Umbilical cord (tissue), 2 donors: Measurements from ENCODE around the gene RAB3A. TPM values are rescaled to one million over a fixed set of nuclear protein-coding genes. Genes with fewer than 3 reads are reported as not detected.

ENCODE experiments used
- DNase-seq: peaks from one replicate; pipeline ENCODE4 v3.0.0-alpha.2; 2015; ENCODE audit warnings: low spot score
- total RNA-seq: library from RNA; depleted of rRNA; stranded (reverse); fragments of >200 nt; gene quantifications from one replicate; pipeline ENCODE4 v1.2.3, GENCODE V29; 2014; ENCODE audit warnings: low replicate concordance; ENCODE audit not compliant: insufficient read depth

The RAB3A gene
- total RNA-seq, 1 donor from 2014 or later = not detected

DNA sequence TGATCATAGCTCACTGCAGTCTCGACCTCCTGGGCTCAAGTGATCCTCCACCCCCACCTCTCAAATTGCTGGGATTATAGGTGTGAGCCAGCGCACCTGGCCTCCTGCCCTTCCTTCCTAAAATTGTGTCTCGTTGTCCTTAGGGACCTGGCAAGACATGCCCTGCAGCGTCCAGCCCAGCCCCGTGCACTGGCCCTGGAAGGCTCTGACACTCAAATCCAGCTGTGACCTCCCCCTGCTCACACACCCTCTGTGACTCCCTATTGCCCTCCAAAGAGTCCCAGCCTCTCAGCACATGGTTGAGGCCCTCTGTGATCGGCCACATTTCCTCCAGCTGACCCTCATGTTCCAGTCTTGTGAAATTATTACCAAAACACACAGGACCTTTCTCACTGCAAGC is 5.9 kb downstream of the RAB3A start:
- no peak for DNase-seq

DNA sequence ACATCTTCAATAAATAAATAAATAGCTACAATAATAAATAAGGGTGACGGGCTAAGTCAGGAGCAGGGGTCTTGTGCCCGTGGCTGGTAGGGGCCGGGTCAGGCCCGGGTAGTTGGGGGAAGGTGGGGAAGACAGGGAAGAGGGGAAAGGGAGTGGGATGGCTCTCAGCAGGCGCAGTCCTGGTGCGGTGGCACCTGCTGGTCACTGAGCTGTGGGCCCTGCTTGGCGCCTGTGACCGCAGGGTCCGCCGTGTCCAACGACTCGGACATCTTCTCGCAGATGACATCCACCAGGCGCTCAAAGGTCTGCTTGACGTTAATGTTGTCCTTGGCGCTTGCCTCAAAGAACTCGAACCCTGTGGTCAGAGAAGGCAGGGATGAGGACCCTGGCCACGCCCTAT is 6.5 kb downstream of the RAB3A start:
- DNase-seq = no peak

GRCh38 chr19:18196511-18196845 is 7.4 kb downstream of the RAB3A start:
- no peak for DNase-seq

GRCh38 chr19:18194554-18195238 is 9.1 kb downstream of the RAB3A start:
- no peak for DNase-seq

- DNase-seq = no peak
Observed at GRCh38 chr19:18194181-18194530, 9.7 kb downstream of the RAB3A start.

DNA sequence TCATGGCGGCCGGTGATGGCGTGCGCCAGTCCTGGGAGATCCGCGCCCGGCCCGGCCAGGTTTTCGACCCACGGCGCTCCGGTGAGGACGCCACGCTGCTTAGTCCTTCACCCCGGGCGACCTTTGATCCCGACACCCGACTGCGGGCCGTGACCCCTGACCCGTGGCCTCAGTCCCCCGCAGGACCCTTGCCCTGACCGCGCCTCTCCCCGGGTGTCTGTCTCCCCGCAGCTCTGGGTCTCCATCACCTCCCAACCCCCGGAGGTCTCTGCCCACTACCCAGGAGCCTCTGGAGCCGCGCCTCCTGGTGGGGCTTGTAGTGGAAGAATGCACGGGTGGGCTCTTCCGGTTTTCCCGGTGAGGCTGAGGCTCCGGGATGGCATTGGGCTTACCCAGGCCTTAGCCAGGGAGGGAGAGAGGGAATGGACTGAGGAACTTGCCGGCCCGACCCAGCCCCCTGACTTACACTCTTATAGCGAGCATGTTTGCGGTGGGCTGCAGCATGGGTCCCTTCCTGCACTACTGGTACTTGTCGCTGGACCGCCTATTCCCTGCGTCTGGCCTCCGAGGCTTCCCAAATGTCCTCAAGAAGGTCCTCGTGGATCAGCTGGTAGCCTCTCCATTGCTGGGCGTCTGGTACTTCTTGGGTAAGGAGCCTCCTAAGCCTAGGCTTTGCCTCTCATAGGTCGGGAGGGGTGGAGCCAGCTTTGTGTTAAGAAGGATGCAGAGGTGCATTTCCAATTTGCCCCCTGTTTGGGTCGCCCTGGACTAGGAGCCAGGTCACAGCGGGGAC is 10.3 kb downstream of the RAB3A start:
- no peak for DNase-seq

DNA sequence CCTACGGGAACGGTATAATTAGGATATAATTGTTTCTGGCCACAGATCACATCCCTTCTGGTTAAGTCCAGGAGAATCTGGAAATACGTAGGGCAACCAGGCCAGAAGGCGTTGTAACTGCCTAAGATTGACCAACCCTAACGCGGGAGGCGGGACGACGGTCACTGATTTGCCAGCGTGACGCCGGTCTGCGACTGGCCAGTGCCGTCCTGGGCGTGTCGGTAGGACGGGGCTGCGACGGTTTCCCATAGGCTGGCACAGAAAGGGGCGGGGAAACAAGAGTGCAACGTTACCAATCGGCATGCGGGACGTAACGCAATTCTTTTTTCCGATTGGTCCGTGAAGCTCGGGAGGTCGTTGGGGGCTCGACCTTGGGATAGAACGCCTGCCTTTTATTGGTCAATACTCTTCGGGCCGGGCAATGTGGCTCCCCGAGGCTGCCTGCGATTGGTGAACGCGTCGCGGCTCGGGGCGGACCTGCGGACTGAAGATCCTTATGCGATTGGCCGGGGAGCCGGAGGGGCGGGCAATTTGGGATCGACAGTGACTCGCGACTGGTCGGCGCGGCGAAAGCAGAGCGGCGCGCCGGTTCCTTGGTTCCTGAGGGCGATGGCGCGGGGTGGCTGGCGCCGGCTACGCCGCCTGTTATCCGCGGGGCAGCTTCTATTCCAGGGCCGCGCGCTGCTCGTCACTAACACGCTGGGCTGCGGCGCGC is 11.0 kb downstream of the RAB3A start, which contains the start of gene MPV17L2:
TSS of gene MPV17L2 (plus strand) at position 546 of the 715 bp plus-strand sequence. CDS start at position 610, 64 bp downstream.
- peak; percentile 100 for DNase-seq

- no peak for DNase-seq
Observed at GRCh38 chr19:18191640-18192062, 12.2 kb downstream of the RAB3A start.

DNA sequence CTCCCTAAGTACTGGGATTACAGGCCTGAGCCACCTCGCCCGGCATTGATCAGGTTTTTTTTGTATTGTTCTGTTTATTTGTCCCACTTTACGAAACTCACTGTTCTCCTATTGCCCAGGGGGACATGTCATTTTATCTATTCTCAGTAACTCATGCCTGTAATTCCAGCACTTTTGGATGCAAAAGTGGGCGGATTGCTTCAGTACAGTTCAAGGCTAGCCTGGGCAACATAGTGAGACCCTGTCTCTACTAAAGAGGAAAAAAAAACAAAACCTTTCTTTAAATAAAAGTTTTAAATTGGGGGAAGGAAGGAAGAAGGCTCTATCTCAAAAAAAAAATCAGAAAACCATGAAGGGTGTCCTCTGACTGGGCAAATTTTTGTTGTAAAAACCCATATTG is 13.6 kb downstream of the RAB3A start:
- no peak for DNase-seq

DNA sequence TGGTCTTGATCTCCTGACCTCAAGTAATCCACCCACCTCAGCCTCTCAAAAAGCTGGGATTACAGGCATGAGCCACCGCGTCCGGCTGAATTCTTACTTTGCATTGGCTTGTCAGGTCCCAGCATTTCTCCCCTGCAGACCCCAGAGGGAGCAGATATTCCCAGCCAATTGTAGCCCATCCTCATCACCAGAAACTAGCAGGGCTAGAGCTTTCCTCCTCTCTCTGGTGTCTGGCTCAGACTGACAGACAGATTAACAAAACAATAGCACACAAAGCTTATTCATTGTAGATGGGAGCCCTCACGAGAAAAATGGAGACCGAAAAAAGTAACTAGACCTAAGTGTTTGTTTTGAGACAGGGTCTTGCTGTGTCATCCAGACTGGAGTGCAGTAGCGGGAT is 18.3 kb downstream of the RAB3A start:
- no peak for DNase-seq

DNA sequence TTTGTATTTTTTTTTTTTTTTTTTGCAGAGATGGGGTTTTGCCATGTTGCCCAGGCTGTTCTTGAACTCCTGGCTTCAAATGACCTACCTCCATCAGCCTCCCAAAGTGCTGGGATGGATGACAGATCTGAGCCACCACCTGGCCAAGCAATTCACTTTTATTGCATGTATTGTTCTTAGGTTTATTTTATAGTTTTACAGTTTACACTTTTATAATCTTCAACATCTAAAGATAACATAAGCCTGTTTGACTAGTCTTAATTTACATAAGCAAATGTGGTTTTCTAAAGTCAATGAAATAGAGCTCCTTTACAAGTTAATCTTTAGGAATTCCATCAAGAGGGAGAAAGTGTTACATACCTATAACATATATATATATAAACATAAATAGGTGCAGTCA is 20.3 kb downstream of the RAB3A start:
- no peak for DNase-seq

DNA sequence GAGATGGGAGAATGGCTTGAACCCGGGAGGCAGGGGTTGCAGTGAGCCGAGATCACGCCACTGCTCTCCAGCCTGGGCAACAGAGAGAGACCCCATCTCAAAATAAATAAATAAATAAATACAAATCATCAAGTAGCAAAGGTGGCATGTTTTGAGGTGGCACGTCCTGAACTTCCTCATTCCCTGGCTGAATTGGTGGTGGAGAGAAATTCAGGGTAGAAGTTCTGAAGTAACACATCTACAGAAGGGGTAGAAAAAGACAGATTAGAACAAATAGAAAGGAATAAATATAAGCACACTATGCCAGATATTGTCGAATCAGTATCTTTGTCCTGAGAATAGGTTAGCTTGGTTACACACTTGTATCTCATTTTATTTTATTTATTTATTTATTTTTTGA is 23.9 kb downstream of the RAB3A start:
- no peak for DNase-seq

GRCh38 chr19:18176367-18177310 is 27.2 kb downstream of the RAB3A start:
- DNase-seq = no peak

- no peak for DNase-seq
Observed at GRCh38 chr19:18174983-18175382, 28.9 kb downstream of the RAB3A start.

DNA sequence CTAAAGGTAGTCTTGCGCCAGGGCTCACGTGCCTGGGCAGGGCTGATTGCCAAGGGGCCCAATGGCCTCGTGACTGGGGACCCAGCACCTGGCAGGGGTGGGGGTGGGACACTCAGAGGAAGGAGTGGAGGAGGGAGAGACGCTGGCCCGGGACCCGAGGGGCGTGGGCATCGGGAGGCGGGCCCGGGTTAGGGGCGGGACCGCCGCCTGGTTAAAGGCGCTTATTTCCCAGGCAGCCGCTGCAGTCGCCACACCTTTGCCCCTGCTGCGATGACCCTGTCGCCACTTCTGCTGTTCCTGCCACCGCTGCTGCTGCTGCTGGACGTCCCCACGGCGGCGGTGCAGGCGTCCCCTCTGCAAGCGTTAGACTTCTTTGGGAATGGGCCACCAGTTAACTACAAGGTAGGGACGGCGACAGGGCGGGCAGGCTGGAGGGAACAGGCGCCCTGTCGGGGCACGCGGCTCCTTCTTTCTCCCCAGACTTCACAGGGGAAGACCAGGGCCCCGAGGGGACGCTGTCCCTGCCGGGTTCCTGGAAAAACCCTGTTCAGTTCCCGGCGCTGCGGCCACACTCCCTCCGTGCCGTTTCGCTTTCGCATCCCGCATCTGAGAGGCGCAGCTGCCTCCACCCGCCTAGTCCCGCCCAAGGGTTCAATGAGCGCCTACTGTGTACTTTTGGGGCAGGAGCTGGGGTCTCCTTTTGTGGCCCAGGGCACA is 30.1 kb downstream of the RAB3A start, which contains the start of gene IFI30:
TSS of gene IFI30 (plus strand) at position 242 of the 717 bp plus-strand sequence. CDS start at position 271, 29 bp downstream.
- DNase-seq = no peak

DNA sequence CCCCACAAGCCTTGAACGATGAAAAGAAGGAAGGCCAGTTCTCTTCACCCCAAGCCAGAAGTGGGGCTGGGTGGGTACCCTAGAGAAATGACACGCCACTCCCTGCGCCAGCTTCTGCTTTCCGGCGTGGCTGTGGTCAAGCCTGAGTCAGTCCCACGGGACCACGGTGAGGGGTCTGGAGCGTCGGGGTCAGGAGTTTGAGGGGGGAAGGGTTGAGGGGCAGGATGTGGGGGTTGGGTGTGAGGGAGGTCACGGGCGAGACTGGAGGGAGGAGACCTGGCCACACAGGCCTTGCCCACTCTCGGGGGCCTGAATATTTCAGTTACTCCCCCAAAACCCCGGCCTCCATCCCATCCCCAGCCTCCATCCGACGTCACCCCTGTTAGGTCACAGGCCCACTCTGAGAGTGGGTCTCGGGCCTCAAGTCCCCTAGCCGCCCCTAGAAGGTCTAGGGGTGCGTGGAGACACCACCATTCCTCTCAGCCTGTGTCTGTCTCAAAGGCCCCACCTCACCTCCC is 30.7 kb downstream of the RAB3A start:
- no peak for DNase-seq

- no peak for DNase-seq
Observed at GRCh38 chr19:18172331-18173053, 31.4 kb downstream of the RAB3A start.

DNA sequence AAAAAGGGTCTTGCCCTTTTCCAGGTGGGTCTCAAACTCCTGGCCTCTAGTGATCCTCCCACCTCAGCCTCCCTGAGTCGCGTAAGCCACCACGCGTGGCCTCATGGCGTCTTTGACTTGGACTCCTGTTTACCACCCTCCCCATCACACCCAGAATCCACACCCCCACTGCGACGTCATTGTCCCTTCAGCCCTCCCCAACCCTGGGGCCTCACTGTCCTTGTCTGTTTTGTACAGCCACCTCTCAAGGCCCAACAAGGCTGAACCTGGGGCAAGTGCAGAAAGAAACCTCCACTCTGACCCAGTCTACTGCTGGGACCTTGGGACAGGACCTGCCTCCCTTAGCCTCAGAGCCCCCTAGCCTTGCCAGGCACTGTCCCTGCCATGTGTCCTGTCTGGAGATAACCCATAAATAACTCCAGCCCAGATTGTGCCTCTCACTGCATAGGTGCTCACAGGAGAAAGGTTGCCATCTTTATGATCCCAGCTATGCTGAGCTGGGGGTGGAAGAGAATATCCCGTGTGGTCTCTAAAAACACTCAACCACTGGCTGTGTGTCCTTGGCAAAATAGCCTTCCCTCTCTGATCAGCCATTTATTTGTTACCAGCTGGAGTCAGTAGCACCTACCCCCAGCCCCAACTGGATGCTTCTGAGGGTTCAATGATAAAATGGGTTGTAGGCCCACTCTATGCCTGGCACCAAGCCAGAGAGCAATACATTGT is 32.1 kb downstream of the RAB3A start:
- no peak for DNase-seq

DNA sequence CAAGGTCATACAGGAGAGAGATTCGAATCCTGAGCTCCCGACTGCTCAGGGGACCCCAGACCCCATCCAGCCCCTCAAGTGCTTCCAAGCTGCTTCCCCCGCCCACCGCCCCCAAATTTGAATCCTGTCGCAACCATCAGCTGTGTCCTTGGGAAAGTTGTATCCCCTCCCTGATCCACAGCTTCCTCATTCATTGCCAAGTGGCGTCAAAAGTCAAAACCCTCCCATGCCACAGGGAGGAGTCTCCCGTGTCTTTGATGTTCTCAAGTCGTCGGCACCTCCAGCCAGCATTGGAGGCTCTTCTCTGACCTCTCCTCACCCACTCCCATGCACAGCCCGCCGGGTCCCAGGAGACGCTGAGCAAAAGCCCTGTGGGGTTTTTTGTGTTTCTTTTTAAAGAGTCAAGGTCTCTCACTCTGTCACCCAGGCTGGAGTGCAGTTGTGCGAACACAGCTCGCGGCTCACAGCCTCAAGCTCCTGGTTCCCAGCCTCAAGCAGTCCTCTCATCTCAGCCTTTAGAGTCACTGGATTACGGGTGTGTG is 33.1 kb downstream of the RAB3A start:
- DNase-seq = no peak
